PC-3 (cell line): ENCODE measurements around the gene SLC2A4RG.

Experiments
- EZH2 ChIP-seq: fragments of 300-600 bp; sonication (generic); IDR thresholded peaks from one replicate; pipeline ENCODE4 v1.6.1; 2017; ENCODE audit warnings: antibody characterized with exemption, mild to moderate bottlenecking, low read length; ENCODE audit not compliant: unreplicated experiment
- EZH2phosphoT487 ChIP-seq: fragments of 300-600 bp; sonication (generic); IDR thresholded peaks from 2 replicates; pipeline ENCODE4 v1.6.1; 2018; ENCODE audit warnings: mild to moderate bottlenecking, antibody characterized with exemption, low read length, borderline replicate concordance
- TF ChIP-seq, protein P1 (sequence below): fragments of 300-600 bp; sonication (generic); conservative IDR thresholded peaks from 2 replicates; pipeline ENCODE4 v1.5.1; 2017; ENCODE audit warnings: antibody characterized with exemption, low read depth, mild to moderate bottlenecking, low read length

DNA sequence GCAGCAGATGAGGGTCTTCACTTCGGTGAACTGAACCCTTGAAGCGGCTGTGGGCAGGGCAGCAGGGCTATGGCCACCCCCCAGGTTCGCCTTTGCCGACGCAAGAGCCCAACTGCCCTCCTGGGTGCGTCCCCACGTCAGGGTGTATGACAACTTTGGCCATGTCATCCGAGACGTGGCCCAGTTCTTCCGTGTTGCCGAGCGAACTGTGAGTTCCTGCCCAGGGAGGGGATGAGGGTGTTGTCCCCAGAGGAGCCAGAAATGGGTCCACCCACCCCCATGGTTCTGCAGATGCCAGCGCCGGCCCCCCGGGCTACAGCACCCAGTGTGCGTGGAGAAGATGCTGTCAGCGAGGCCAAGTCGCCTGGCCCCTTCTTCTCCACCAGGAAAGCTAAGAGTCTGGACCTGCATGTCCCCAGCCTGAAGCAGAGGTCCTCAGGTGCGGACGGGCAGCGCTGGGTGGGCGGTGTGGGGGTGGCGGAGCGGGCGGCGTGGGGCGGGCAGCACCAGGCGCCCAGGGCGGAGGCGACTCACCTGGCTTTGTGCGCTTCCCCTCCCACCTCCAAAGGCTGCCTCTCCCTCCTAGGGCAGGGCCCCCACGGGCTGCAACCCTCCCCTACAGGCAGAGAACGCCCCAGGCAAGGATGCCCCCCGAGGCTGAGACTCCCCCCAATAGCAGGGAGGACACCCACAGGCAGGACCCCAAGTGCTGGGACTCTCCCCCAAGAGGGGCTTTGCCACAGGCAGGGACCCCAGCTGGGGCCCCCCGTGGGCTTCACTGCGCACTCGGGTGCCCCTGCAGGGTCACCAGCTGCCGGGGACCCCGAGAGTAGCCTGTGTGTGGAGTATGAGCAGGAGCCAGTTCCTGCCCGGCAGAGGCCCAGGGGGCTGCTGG, 49.3 kb upstream of the SLC2A4RG start:
- TF ChIP-seq, protein P1, sequence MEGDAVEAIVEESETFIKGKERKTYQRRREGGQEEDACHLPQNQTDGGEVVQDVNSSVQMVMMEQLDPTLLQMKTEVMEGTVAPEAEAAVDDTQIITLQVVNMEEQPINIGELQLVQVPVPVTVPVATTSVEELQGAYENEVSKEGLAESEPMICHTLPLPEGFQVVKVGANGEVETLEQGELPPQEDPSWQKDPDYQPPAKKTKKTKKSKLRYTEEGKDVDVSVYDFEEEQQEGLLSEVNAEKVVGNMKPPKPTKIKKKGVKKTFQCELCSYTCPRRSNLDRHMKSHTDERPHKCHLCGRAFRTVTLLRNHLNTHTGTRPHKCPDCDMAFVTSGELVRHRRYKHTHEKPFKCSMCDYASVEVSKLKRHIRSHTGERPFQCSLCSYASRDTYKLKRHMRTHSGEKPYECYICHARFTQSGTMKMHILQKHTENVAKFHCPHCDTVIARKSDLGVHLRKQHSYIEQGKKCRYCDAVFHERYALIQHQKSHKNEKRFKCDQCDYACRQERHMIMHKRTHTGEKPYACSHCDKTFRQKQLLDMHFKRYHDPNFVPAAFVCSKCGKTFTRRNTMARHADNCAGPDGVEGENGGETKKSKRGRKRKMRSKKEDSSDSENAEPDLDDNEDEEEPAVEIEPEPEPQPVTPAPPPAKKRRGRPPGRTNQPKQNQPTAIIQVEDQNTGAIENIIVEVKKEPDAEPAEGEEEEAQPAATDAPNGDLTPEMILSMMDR: no peak
- no peak for TF ChIP-seq EZH2
- TF ChIP-seq EZH2phosphoT487: no peak
